H1 (cell line): Measurements from ENCODE around the gene CCNK. TPM values are rescaled to one million over a fixed set of nuclear protein-coding genes. Genes with fewer than 3 reads are reported as not detected.
A peak's percentile ranks its signal among the peaks of the same experiment; 100 is the strongest.

Experiments used
- CTCF ChIA-PET: fragments of 300-600 bp; sonication (Branson Sonifier 250); formaldehyde crosslinking; loops from one replicate; lab custom pipeline; 2021; ENCODE audit not compliant: partially characterized antibody; lab: Charles Lee
- POLR2A ChIA-PET: fragments of 300-600 bp; sonication (Branson Sonifier 250); formaldehyde crosslinking; loops from one replicate; lab custom pipeline; 2021; ENCODE audit warnings: inconsistent platforms; ENCODE audit not compliant: partially characterized antibody; lab: Charles Lee
- DNase-seq, 2 experiments: peaks; one replicate each; pipeline versions ENCODE4 v3.0.0 to v3.0.0-alpha.2; 2010 to 2022; ENCODE audit warnings: low spot score in 2 of 2, low read depth in 1 of 2, mixed read lengths in 1 of 2
- FAIRE-seq: peaks from 2 replicates; lab custom pipeline; 2011; peaks lifted over from hg19 to GRCh38; lab: Jason Lieb, UNC
- H2AFZ ChIP-seq: 2 replicates; pipeline ENCODE4 v1.8.1; 2012; ENCODE audit warnings: low read length, inconsistent platforms
- H2AK5ac ChIP-seq: 2 replicates; pipeline ENCODE4 v1.6.1; 2013; ENCODE audit warnings: low read depth, low read length
- H2BK120ac ChIP-seq: replicated peaks from 2 replicates; pipeline ENCODE3; 2013; ENCODE audit warnings: low read depth, low read length, inconsistent platforms
- H2BK12ac ChIP-seq: 2 replicates; pipeline ENCODE4 v1.6.1; 2013; ENCODE audit warnings: low read depth, low read length
- H2BK15ac ChIP-seq: 2 replicates; pipeline ENCODE4 v1.6.1; 2013; ENCODE audit warnings: low read length
- H2BK20ac ChIP-seq: 2 replicates; pipeline ENCODE4 v1.6.1; 2013; ENCODE audit warnings: low read length
- H2BK5ac ChIP-seq: 2 replicates; pipeline ENCODE4 v1.6.1; 2013; ENCODE audit warnings: low read depth, low read length
- H3K14ac ChIP-seq: 2 replicates; pipeline ENCODE4 v1.6.1; 2013; ENCODE audit warnings: inconsistent platforms; ENCODE audit not compliant: insufficient read length
- H3K18ac ChIP-seq: 2 replicates; pipeline ENCODE4 v1.6.1; 2013; ENCODE audit warnings: low read length; ENCODE audit errors: extremely low read depth
- H3K23ac ChIP-seq: 2 replicates; pipeline ENCODE4 v1.6.1; 2013; ENCODE audit warnings: inconsistent platforms; ENCODE audit not compliant: insufficient read length
- H3K23me2 ChIP-seq: 2 replicates; pipeline ENCODE4 v1.6.1; 2013; ENCODE audit warnings: low read depth, low read length
- H3K27ac ChIP-seq: 2 replicates; pipeline ENCODE4 v1.6.1; 2011; ENCODE audit warnings: low read depth, low read length, inconsistent platforms
- H3K27me3 ChIP-seq, 4 experiments: replicated peaks in 1 of 4; 1 replicate in 1 of 4; 2 replicates in 3 of 4; pipeline versions ENCODE4 v1.6.1 to v1.8.1; 2011 to 2013; ENCODE audit warnings: low read length in 3 of 4, mild to moderate bottlenecking in 3 of 4, inconsistent platforms in 2 of 4, mixed read lengths in 2 of 4, moderate library complexity in 1 of 4; ENCODE audit not compliant: control insufficient read depth in 3 of 4, insufficient read depth in 3 of 4; ENCODE audit errors: extremely low read depth in 1 of 4
- H3K36me3 ChIP-seq, 4 experiments: 2 replicates each; pipeline versions ENCODE4 v1.6.1 to v1.8.1; 2011 to 2013; ENCODE audit warnings: mild to moderate bottlenecking in 4 of 4, low read length in 3 of 4, moderate library complexity in 2 of 4, control low read depth in 1 of 4, inconsistent platforms in 1 of 4; ENCODE audit not compliant: insufficient read depth in 4 of 4, control insufficient read depth in 2 of 4
- H3K4ac ChIP-seq: replicated peaks from 2 replicates; pipeline ENCODE3; 2013; ENCODE audit warnings: low read length, low read depth, mixed read lengths, inconsistent platforms; ENCODE audit not compliant: insufficient read length
- H3K4me1 ChIP-seq, 4 experiments: replicated peaks in 1 of 4; 1 replicate in 1 of 4; 2 replicates in 3 of 4; pipeline versions ENCODE4 v1.6.1 to v1.8.1; 2011 to 2013; ENCODE audit warnings: low read length in 3 of 4, inconsistent platforms in 2 of 4, mixed read lengths in 1 of 4; ENCODE audit not compliant: insufficient read depth in 4 of 4, control insufficient read depth in 3 of 4
- H3K4me2 ChIP-seq, 2 experiments: 2 replicates each; pipeline versions ENCODE4 v1.6.1 to v1.8.1; 2011 to 2013; ENCODE audit warnings: low read depth in 2 of 2, low read length in 2 of 2, control low read depth in 1 of 2, inconsistent platforms in 1 of 2, mild to moderate bottlenecking in 1 of 2; ENCODE audit not compliant: insufficient read depth in 1 of 2
- H3K4me3 ChIP-seq, 4 experiments: fragments of 200-600, 300-600 bp in 1 of 4; sonication (generic), shearing (Covaris generic), sonication (Bioruptor Twin) in 1 of 4; 2 replicates each; pipeline versions ENCODE4 v1.5.1 to v1.8.1; 2011 to 2016; ENCODE audit warnings: low read length in 4 of 4, low read depth in 3 of 4, control low read depth in 2 of 4, inconsistent platforms in 2 of 4, mild to moderate bottlenecking in 2 of 4, mixed read lengths in 1 of 4, moderate library complexity in 1 of 4; ENCODE audit not compliant: insufficient read depth in 2 of 4; ENCODE audit errors: extremely low read depth in 1 of 4
- H3K56ac ChIP-seq: replicated peaks from 2 replicates; pipeline ENCODE3; 2013; ENCODE audit warnings: low read depth, mild to moderate bottlenecking, mixed read lengths, low read length, inconsistent platforms; ENCODE audit not compliant: insufficient read length
- H3K79me1 ChIP-seq: 2 replicates; pipeline ENCODE4 v1.6.1; 2013; ENCODE audit warnings: low read depth, low read length, control low read depth
- H3K79me2 ChIP-seq, 2 experiments: 2 replicates each; pipeline versions ENCODE4 v1.6.1 to v1.8.1; 2012 to 2013; ENCODE audit warnings: low read length in 2 of 2, mild to moderate bottlenecking in 2 of 2, inconsistent platforms in 1 of 2; ENCODE audit not compliant: insufficient read depth in 2 of 2, control insufficient read depth in 1 of 2
- H3K9ac ChIP-seq, 4 experiments: replicated peaks in 1 of 4; 1 replicate in 1 of 4; 2 replicates in 3 of 4; pipeline versions ENCODE4 v1.6.1 to v1.8.1; 2011 to 2013; ENCODE audit warnings: low read depth in 3 of 4, low read length in 3 of 4, control low read depth in 2 of 4, mild to moderate bottlenecking in 2 of 4, moderate library complexity in 2 of 4, inconsistent platforms in 1 of 4; ENCODE audit errors: extremely low read depth in 1 of 4
- H3K9me3 ChIP-seq, 2 experiments: 2 replicates each; pipeline versions ENCODE4 v1.6.1 to v1.8.1; 2012 to 2013; ENCODE audit warnings: mild to moderate bottlenecking in 2 of 2, moderate library complexity in 2 of 2, control low read depth in 1 of 2, inconsistent platforms in 1 of 2, low read depth in 1 of 2, low read length in 1 of 2, mixed read lengths in 1 of 2; ENCODE audit not compliant: insufficient read depth in 2 of 2
- H4K20me1 ChIP-seq, 2 experiments: replicated peaks in 1 of 2; 2 replicates each; pipeline versions ENCODE3 to v1.8.1; 2011 to 2013; ENCODE audit warnings: inconsistent platforms in 2 of 2, low read length in 2 of 2, mild to moderate bottlenecking in 1 of 2; ENCODE audit not compliant: insufficient read depth in 2 of 2, control insufficient read depth in 1 of 2
- H4K5ac ChIP-seq: 2 replicates; pipeline ENCODE4 v1.6.1; 2013; ENCODE audit warnings: low read length, low read depth, mixed read lengths, inconsistent platforms; ENCODE audit not compliant: insufficient read length
- H4K8ac ChIP-seq: 2 replicates; pipeline ENCODE4 v1.8.0; 2013; ENCODE audit warnings: mild to moderate bottlenecking, moderate library complexity, low read length, inconsistent platforms; ENCODE audit not compliant: insufficient read depth; ENCODE audit errors: extremely low read depth
- H4K91ac ChIP-seq: replicated peaks from 2 replicates; pipeline ENCODE3; 2013; ENCODE audit warnings: low read length, mixed read lengths, inconsistent platforms; ENCODE audit not compliant: insufficient read length
- E2F6 ChIP-seq: IDR thresholded peaks from 2 replicates; pipeline ENCODE4 v1.6.1; 2012; ENCODE audit warnings: inconsistent platforms
- PHF8 ChIP-seq: fragments of 200-600 bp; sonication (generic); conservative IDR thresholded peaks from 2 replicates; pipeline ENCODE4 v1.7.1; 2012; ENCODE audit warnings: low read depth, mild to moderate bottlenecking, inconsistent platforms, low read length, moderate library complexity
- POU5F1 ChIP-seq: IDR thresholded peaks from 2 replicates; pipeline ENCODE4 v1.6.1; 2011; ENCODE audit warnings: low read depth, mild to moderate bottlenecking, low read length, moderate library complexity
- RBBP5 ChIP-seq: IDR thresholded peaks from 2 replicates; pipeline ENCODE4 v1.7.1; 2012; ENCODE audit warnings: low read depth, mild to moderate bottlenecking, inconsistent platforms, low read length, moderate library complexity, borderline replicate concordance
- RNF2 ChIP-seq: fragments of 200-900, 300-1000 bp; sonication (generic); IDR thresholded peaks from 2 replicates; pipeline ENCODE4 v1.7.1; 2016; ENCODE audit warnings: borderline replicate concordance, low read depth, mild to moderate bottlenecking, antibody characterized with exemption, low read length; ENCODE audit not compliant: poor library complexity, severe bottlenecking; ENCODE audit errors: missing control alignments
- SP4 ChIP-seq: IDR thresholded peaks from 2 replicates; pipeline ENCODE4 v1.6.1; 2012; ENCODE audit warnings: low read length, inconsistent platforms
- SRF ChIP-seq: IDR thresholded peaks from 2 replicates; pipeline ENCODE4 v1.6.1; 2011; ENCODE audit warnings: mild to moderate bottlenecking, low read depth, low read length, moderate library complexity
- TAF1 ChIP-seq: IDR thresholded peaks from 2 replicates; pipeline ENCODE4 v1.6.1; 2011; ENCODE audit warnings: mild to moderate bottlenecking, low read depth, low read length
- TEAD4 ChIP-seq: IDR thresholded peaks from 2 replicates; pipeline ENCODE4 v1.6.1; 2012; ENCODE audit warnings: low read depth, low read length, inconsistent platforms, mixed read lengths
- YY1 ChIP-seq: IDR thresholded peaks from 2 replicates; pipeline ENCODE4 v1.6.1; 2011; ENCODE audit warnings: low read depth, mild to moderate bottlenecking, low read length
- ZNF274 ChIP-seq: IDR thresholded peaks from 2 replicates; pipeline ENCODE4 v1.7.0; 2012; ENCODE audit warnings: low read length, borderline replicate concordance; ENCODE audit errors: extremely low read depth
- WGBS, 2 experiments: shearing (Covaris generic) in 1 of 2; methylation state at CpG; one replicate each; pipeline versions ENCODE4 v1.1.6 to v1.1.7; 2013 to 2015; ENCODE audit warnings: low lambda C conversion rate in 2 of 2, mixed read lengths in 2 of 2, inconsistent platforms in 1 of 2, low coverage in 1 of 2, missing lambda C conversion rate in 1 of 2; ENCODE audit not compliant: insufficient replicate concordance in 2 of 2, insufficient coverage in 1 of 2, insufficient read length in 1 of 2; ENCODE audit errors: extremely low coverage in 1 of 2, missing lambda C conversion rate in 1 of 2; 5-methylcytosine and 5-hydroxymethylcytosine counted together
- polyA plus RNA-seq, 7 experiments: library from polyadenylated mRNA; depleted of rRNA in 3 of 7; stranded (reverse) in 5 of 7; unstranded in 2 of 7; fragments of >200 nt in 5 of 7; fragments of 200-250 nt in 2 of 7; gene quantifications; 1 replicate in 5 of 7; 2 replicates in 1 of 7; 4 replicates in 1 of 7; pipeline versions ENCODE4 v1.2.1 to v1.2.3, GENCODE V29; 2011 to 2013; ENCODE audit warnings: missing spikeins in 2 of 7, mixed read lengths in 2 of 7
- total RNA-seq: library from RNA; stranded (reverse); fragmentation: NEBNext Ultra II Directional; extraction: Animal tissue kit (Norgen Biotek cat#: 25700); gene quantifications from 2 replicates; pipeline ENCODE4 v1.2.1, GENCODE V29; 2021

The CCNK gene
- total and polyA plus RNA-seq, 2 of the 8 experiments (the other 6 are each of a cell fraction or from before 2014, with no cell fraction given) = 10.7 to 82.7 TPM

GRCh38 chr14:99551034-99551922 lies 70.1 kb downstream of the CCNK start:
- H4K8ac ChIP-seq = peak overlapping the region; percentile 72
- H2BK120ac ChIP-seq = no peak overlapping the region
- no peak overlapping the region for H3K27ac ChIP-seq
- H2BK5ac ChIP-seq = peak overlapping the region; percentile 15; the same call in 1 of the 2 replicates
- H3K4ac ChIP-seq = peak overlapping the region; percentile 28
- H4K5ac ChIP-seq = no peak overlapping the region
- H4K91ac ChIP-seq = peak overlapping the region; percentile 46
- H3K27me3 ChIP-seq = no peaks in the 10 kb centered on the region
- peak overlapping the region; percentile 79; the same call in 1 of the 2 replicates for H2BK12ac ChIP-seq
- peaks cover 0 to 49% of the 10 kb centered on the region in 2 experiments; a peak in 2 of 4 replicates for H3K79me2 ChIP-seq
- peak overlapping the region; percentile 75 for H2BK15ac ChIP-seq
- no peak for DNase-seq
- no peak overlapping the region for H3K9ac ChIP-seq
- peaks cover 2 to 15% (median 7%) of the 10 kb centered on the region in 4 experiments; a peak in 6 of 7 replicates for H3K4me1 ChIP-seq
- ChIA-PET POLR2A (no interaction called here), CTCF (interaction anchor here (0.9 to 3.7 kb wide), 7 partner anchors 9 to 77 kb away, joined by 3 to 19 read pairs (median 4); no protein-coding TSS in a partner anchor)
- H3K56ac ChIP-seq = no peak overlapping the region
- 77% methylated on average over 10 of the region's 11 CpGs; no CpG with 5 or more reads in 1 of the 2 experiments for WGBS, 2 experiments
- no peak for FAIRE-seq
- no peaks in the 10 kb centered on the region for H3K36me3 ChIP-seq
- no peak overlapping the region for H3K4me3 ChIP-seq
- H4K20me1 ChIP-seq = peaks cover 1 to 20% of the 10 kb centered on the region in 2 experiments
- peaks cover 31% of the 10 kb centered on the region for H3K79me1 ChIP-seq
- H2AFZ ChIP-seq = no peak overlapping the region
- peak overlapping the region; percentile 43; the same call in 1 of the 2 replicates for H2BK20ac ChIP-seq
- no peak overlapping the region for H3K4me2 ChIP-seq
- peaks cover 2% of the 10 kb centered on the region; the same call in 1 of the 2 replicates for H3K23me2 ChIP-seq
- peak overlapping the region; percentile 88 for H2AK5ac ChIP-seq
- H3K18ac ChIP-seq = no peak overlapping the region
- no peak overlapping the region for H3K23ac ChIP-seq
- no peaks in the 10 kb centered on the region for H3K9me3 ChIP-seq
- no peak overlapping the region for H3K14ac ChIP-seq
- TF ChIP-seq POU5F1 = no peak
- TF ChIP-seq TEAD4 = no peak
- no peak for TF ChIP-seq TAF1
- no peak for TF ChIP-seq SRF
- no peak for TF ChIP-seq YY1
- no peak for TF ChIP-seq SP4
- no peak for TF ChIP-seq ZNF274
- TF ChIP-seq RNF2 = no peak
- no peak for TF ChIP-seq E2F6
- no peak for TF ChIP-seq RBBP5
- no peak for TF ChIP-seq PHF8
